GM12873 (cell line): ENCODE results near the gene PDZD8.

ENCODE experiments used
- TF ChIP-seq, protein P1 (sequence below): IDR thresholded peaks from 2 replicates; pipeline ENCODE4 v1.5.1; 2012; ENCODE audit warnings: low read depth, mild to moderate bottlenecking, moderate library complexity, low read length, control low read depth; ENCODE audit not compliant: insufficient read depth; ENCODE audit errors: missing control alignments

PDZD8 gene

DNA sequence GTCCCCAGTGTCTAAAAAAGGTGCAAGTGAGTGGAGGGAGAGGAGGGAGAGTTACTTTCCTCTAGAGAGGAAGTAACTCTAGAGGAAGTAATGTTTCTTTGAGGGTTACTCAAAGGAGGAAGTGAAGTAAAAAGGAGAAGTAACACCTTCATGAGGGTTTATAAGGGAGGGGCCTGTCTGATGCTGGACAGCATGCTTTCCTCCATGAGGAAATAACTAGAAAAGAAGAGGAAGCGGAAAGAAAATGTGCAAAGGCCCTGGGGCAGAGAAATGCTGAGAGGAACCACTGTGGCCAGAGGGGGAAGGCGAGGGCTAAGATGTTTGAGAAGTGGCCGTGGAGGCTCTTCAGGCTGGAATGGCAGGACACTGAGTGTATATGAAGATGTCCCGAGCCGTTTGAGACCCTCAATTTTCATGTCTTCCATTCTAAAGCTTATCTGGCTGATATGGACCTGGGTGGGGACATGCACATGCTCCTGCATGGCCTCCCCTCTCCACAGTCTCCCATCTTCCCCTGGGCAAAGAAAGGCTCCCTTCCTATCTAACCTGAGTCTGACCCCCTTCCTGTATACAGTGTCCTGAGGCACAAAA is 137.7 kb downstream of the PDZD8 start:
- TF ChIP-seq, protein P1, sequence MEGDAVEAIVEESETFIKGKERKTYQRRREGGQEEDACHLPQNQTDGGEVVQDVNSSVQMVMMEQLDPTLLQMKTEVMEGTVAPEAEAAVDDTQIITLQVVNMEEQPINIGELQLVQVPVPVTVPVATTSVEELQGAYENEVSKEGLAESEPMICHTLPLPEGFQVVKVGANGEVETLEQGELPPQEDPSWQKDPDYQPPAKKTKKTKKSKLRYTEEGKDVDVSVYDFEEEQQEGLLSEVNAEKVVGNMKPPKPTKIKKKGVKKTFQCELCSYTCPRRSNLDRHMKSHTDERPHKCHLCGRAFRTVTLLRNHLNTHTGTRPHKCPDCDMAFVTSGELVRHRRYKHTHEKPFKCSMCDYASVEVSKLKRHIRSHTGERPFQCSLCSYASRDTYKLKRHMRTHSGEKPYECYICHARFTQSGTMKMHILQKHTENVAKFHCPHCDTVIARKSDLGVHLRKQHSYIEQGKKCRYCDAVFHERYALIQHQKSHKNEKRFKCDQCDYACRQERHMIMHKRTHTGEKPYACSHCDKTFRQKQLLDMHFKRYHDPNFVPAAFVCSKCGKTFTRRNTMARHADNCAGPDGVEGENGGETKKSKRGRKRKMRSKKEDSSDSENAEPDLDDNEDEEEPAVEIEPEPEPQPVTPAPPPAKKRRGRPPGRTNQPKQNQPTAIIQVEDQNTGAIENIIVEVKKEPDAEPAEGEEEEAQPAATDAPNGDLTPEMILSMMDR = no peak

DNA sequence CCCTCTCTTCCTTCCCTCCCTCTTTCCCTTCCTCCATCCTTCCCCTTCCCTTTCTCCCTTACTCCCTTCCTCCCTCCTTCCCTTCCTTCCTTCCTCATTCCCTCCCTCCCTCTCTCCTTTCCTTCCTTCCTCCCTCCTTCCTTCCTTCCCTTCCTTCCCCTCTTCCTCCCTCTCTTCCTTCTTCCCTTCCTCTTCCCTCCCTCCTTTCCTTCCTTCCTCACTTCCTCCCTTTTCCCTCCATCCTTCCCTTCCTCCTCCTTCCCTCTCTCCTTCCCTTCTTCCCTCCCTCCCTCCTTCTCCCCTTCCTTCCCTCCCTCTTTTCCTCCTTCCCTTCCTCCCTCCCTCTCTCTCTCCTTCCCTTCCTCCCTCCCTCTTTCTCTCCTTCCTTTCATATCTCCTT is 147.0 kb downstream of the PDZD8 start:
- TF ChIP-seq, protein P1 = no peak
